Measurements from ENCODE around the gene CRNKL1. TPM values are rescaled to one million over a fixed set of nuclear protein-coding genes. Genes with fewer than 3 reads are reported as not detected.

Gene CRNKL1
- total RNA-seq, 1 experiment from 2014 or later: 20.4 TPM

DNA sequence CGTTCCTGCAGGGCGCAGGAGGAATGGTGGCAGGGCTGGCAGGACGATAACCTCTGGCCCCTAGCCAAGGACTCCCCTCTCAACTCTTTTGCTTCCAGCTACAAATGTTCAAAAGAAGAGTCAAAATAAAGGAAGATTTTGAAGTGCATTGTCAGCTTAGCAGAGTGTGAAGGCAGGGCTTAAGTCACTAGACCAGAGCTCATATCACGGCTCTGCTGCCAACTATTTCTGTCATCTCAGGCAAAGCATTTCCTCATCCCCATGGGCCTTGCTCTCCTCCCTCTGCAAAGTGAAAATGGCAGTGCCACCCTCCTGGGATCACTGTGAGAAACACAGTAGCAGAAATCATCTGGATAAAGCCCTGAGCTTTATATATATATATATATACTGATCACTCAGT is 36.8 kb upstream of the CRNKL1 start:
- Histone ChIP-seq H3K36me3 (ENCODE audit: control insufficient read depth in 1 of 2, insufficient read depth in 2 of 2, low read length in 2 of 2) (no peaks in the 10 kb centered on the region), H3K4me1 (ENCODE audit: control insufficient read depth in 1 of 2, insufficient read depth in 2 of 2, low read length in 2 of 2) (no peaks in the 10 kb centered on the region), H3K9me3 (ENCODE audit: control insufficient read depth in 1 of 2, insufficient read depth in 1 of 2, low read depth in 1 of 2, low read length in 2 of 2) (no peaks in the 10 kb centered on the region), H3K4me2 (ENCODE audit: low read length) (no peak overlapping the region), H3K27ac (ENCODE audit: low read depth, low read length) (no peak overlapping the region), H2AFZ (ENCODE audit: low read depth, low read length, poor library complexity, severe bottlenecking) (no peak overlapping the region), H3K79me2 (ENCODE audit: insufficient read depth, low read length) (no peaks in the 10 kb centered on the region), H3K9me2 (ENCODE audit: insufficient read depth) (no peaks in the 10 kb centered on the region), H3K27me3 (ENCODE audit: insufficient read depth, low read length) (no peaks in the 10 kb centered on the region; the same call in 1 of the 2 replicates), H3K9ac (ENCODE audit: low read length) (no peak overlapping the region), H4K20me1 (ENCODE audit: insufficient read depth) (no peaks in the 10 kb centered on the region), H3K4me3 (replicated peaks in 1 of 2; ENCODE audit: low read depth in 1 of 2, low read length in 2 of 2) (no peak overlapping the region)
- no peak for DNase-seq (ENCODE audit: low read depth, low spot score)
- TF ChIP-seq CTCF (IDR thresholded peaks at IDR 0.05 in 2 of 3, conservative IDR thresholded peaks at IDR 0.05 in 1 of 3; ENCODE audit: borderline replicate concordance in 1 of 3, insufficient read depth in 1 of 3, low read depth in 2 of 3, low read length in 2 of 3): no peak
- intact Hi-C loops (cut with micrococcal nuclease): no loop called here
- ChIA-PET RAD21 (ENCODE audit: low non-redundant PET in 1 of 2, low total read pairs in 2 of 2, uncharacterized antibody in 2 of 2, unreplicated experiment in 2 of 2) (no interaction called here), CTCF (no interaction called here), POLR2A (no interaction called here)
- ATAC-seq: no peak
- BruUV-seq (replicated peaks): no TSS peak

- no peaks in the 10 kb centered on the region for H3K9me3 ChIP-seq (ENCODE audit: control insufficient read depth in 1 of 2, insufficient read depth in 1 of 2, low read depth in 1 of 2, low read length in 2 of 2)
- CTCF ChIA-PET: interaction anchor here (1.3 kb wide), 1 partner anchor 152 kb away, joined by 3 read pairs; no protein-coding TSS in a partner anchor
- no peak overlapping the region for H3K4me3 ChIP-seq (replicated peaks in 1 of 2; ENCODE audit: low read depth in 1 of 2, low read length in 2 of 2)
- POLR2A ChIA-PET: no interaction called here
- H3K36me3 ChIP-seq (ENCODE audit: control insufficient read depth in 1 of 2, insufficient read depth in 2 of 2, low read length in 2 of 2): no peaks in the 10 kb centered on the region
- DNase-seq (ENCODE audit: low read depth, low spot score) (no peak), ATAC-seq (no peak)
- H4K20me1 ChIP-seq (ENCODE audit: insufficient read depth): no peaks in the 10 kb centered on the region
- H3K9ac ChIP-seq (ENCODE audit: low read length): no peak overlapping the region
- H3K9me2 ChIP-seq (ENCODE audit: insufficient read depth): no peaks in the 10 kb centered on the region
- RAD21 ChIA-PET (ENCODE audit: low non-redundant PET in 1 of 2, low total read pairs in 2 of 2, uncharacterized antibody in 2 of 2, unreplicated experiment in 2 of 2): no interaction called here
- H2AFZ ChIP-seq (ENCODE audit: low read depth, low read length, poor library complexity, severe bottlenecking): no peak overlapping the region
- H3K4me2 ChIP-seq (ENCODE audit: low read length): no peak overlapping the region
- BruUV-seq (replicated peaks): no TSS peak
- H3K4me1 ChIP-seq (ENCODE audit: control insufficient read depth in 1 of 2, insufficient read depth in 2 of 2, low read length in 2 of 2): no peaks in the 10 kb centered on the region
- no peak overlapping the region for H3K27ac ChIP-seq (ENCODE audit: low read depth, low read length)
- no peak for TF ChIP-seq EGR1 (IDR thresholded peaks at IDR 0.05; ENCODE audit: low read depth)
- TF ChIP-seq ZNF274 (IDR thresholded peaks at IDR 0.05; ENCODE audit: low read depth, low read length): no peak
- TF ChIP-seq, protein P1, sequence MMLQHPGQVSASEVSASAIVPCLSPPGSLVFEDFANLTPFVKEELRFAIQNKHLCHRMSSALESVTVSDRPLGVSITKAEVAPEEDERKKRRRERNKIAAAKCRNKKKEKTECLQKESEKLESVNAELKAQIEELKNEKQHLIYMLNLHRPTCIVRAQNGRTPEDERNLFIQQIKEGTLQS (IDR thresholded peaks at IDR 0.05): no peak
- no peak for TF ChIP-seq EZH2phosphoT487 (IDR thresholded peaks at IDR 0.05; ENCODE audit: borderline replicate concordance)
- no peak for TF ChIP-seq ZFX (IDR thresholded peaks at IDR 0.05)
- TF ChIP-seq CEBPB (IDR thresholded peaks at IDR 0.05; ENCODE audit: low read depth): no peak
- TF ChIP-seq POLR2AphosphoS5 (IDR thresholded peaks at IDR 0.05; ENCODE audit: low read depth, low read length): no peak
- TF ChIP-seq SP1 (IDR thresholded peaks at IDR 0.05; ENCODE audit: low read depth): no peak
- TF ChIP-seq POLR2A (IDR thresholded peaks at IDR 0.05; ENCODE audit: borderline replicate concordance, extremely low read depth, insufficient read depth, insufficient read length): no peak
- no peak for TF ChIP-seq ELF1 (IDR thresholded peaks at IDR 0.05; ENCODE audit: borderline replicate concordance, low read depth)
- no peak for TF ChIP-seq SIN3A (IDR thresholded peaks at IDR 0.05; ENCODE audit: low read depth)
- TF ChIP-seq YY1 (IDR thresholded peaks at IDR 0.05; ENCODE audit: extremely low read depth, insufficient replicate concordance, low read depth, low read length): no peak
- H3K79me2 ChIP-seq (ENCODE audit: insufficient read depth, low read length): no peaks in the 10 kb centered on the region
- intact Hi-C loops (cut with micrococcal nuclease): loop anchor here (2.0 kb wide), 1 partner anchor 507 kb away; no protein-coding TSS in a partner anchor
- H3K27me3 ChIP-seq (ENCODE audit: insufficient read depth, low read length): peaks cover 8% of the 10 kb centered on the region
Measured at GRCh38 chr20:20085812-20086211, 33.5 kb upstream of the CRNKL1 start.
